Esophagus muscularis mucosa (tissue), 4 donors: ENCODE data around the gene TRPM7. TPM values are rescaled to one million over a fixed set of nuclear protein-coding genes. Genes with fewer than 3 reads are reported as not detected.
A peak's percentile ranks its signal among the peaks of the same experiment; 100 is the strongest.

Source experiments
- DNase-seq: peaks from one replicate; pipeline ENCODE4 v3.0.0-alpha.2; 2017; ENCODE audit errors: extremely low spot score
- H3K27ac ChIP-seq, 4 donors: fragments of 200-600 bp; sonication (generic); replicated peaks in 1 of 4; 1 replicate in 3 of 4; 2 replicates in 1 of 4; pipeline ENCODE4 v1.5.1; 2016 to 2019; ENCODE audit warnings: mild to moderate bottlenecking in 1 of 4
- H3K27me3 ChIP-seq, 4 donors: fragments of 200-600 bp; sonication (generic); one replicate each; pipeline versions ENCODE4 v1.5.1 to v1.6.0; 2016 to 2019
- H3K36me3 ChIP-seq, 4 donors: fragments of 200-600 bp; sonication (generic); one replicate each; pipeline ENCODE4 v1.5.1; 2016 to 2019
- H3K4me1 ChIP-seq, 4 donors: fragments of 200-600 bp; sonication (generic); one replicate each; pipeline ENCODE4 v1.5.1; 2016 to 2019
- H3K4me3 ChIP-seq, 4 donors: fragments of 200-600 bp; sonication (generic); 1 replicate in 2 of 4; 2 replicates in 2 of 4; pipeline ENCODE4 v1.5.1; 2016 to 2019; ENCODE audit warnings: mild to moderate bottlenecking in 4 of 4, moderate library complexity in 1 of 4
- H3K9me3 ChIP-seq, 4 donors: fragments of 200-600 bp; sonication (generic); 1 replicate in 3 of 4; 2 replicates in 1 of 4; pipeline ENCODE4 v1.5.1; 2016 to 2019
- EP300 ChIP-seq: sonication (generic); formaldehyde crosslinking; IDR thresholded peaks from one replicate; pipeline ENCODE4 v1.6.1; 2017; ENCODE audit warnings: antibody characterized with exemption
- POLR2A ChIP-seq: fragments of 450-650 bp; IDR thresholded peaks from one replicate; pipeline ENCODE4 v1.6.1; 2017; ENCODE audit warnings: antibody characterized with exemption, moderate library complexity, mild to moderate bottlenecking, low read depth
- POLR2AphosphoS5 ChIP-seq, 2 donors: sonication (generic); formaldehyde crosslinking; IDR thresholded peaks; one replicate each; pipeline ENCODE4 v1.6.1; 2017; ENCODE audit warnings: antibody characterized with exemption in 2 of 2
- WGBS: methylation state at CpG from one replicate; pipeline ENCODE4 v1.1.5; 2018; 5-methylcytosine and 5-hydroxymethylcytosine counted together
- intact Hi-C: fragments of 100-400 bp; cut with DNase I; formaldehyde crosslinking; loops from one replicate; pipeline ENCODE4 v1.15.1; 2023
- total RNA-seq, 4 donors: library from RNA; depleted of rRNA; stranded (reverse); fragments of >200 nt; gene quantifications; one replicate each; pipeline versions ENCODE4 v1.1.0 to v1.2.1, GENCODE V29; 2016
- TF ChIP-seq, protein P1 (sequence below), 3 experiments: fragments of 200-600 bp in 2 of 3; fragments of 450-650 bp in 1 of 3; sonication (generic) in 2 of 3; IDR thresholded peaks; one replicate each; pipeline ENCODE4 v1.5.1; 2017 to 2019; ENCODE audit warnings: antibody characterized with exemption in 3 of 3, mild to moderate bottlenecking in 2 of 3, moderate library complexity in 1 of 3

Gene TRPM7
- total RNA-seq, 4 donors from 2014 or later: 27.9 to 39.9 (median 33.9) TPM

DNA sequence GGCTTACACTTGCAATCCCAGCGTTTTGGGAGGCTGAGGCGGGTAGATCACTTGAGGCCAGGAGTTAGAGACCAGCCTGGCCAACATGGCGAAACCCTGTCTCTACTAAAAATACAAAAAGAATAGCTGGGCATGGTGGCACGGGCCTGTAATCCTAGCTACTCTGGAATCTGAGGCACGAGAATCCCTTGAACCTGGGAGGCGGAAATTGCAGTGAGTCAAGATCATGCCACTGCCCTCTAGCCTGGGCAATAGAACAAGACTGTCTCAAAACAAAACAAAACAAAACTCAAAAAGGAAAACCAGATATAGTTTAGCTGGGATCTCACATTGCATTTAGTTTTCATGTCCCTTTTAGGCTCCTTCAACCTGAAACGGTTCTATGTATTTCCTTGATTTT is 137.3 kb downstream of the TRPM7 start:
- Histone ChIP-seq H3K27ac (no peak overlapping the region), H3K4me1 (no peaks in the 10 kb centered on the region), H3K4me3 (no peak overlapping the region), H3K36me3 (no peaks in the 10 kb centered on the region), H3K9me3 (no peaks in the 10 kb centered on the region), H3K27me3 (no peaks in the 10 kb centered on the region)
- 90% methylated on average over 7 of the region's 7 CpGs for WGBS
- TF ChIP-seq POLR2A (no peak), EP300 (no peak), POLR2AphosphoS5 (IDR thresholded peaks at IDR 0.05) (no peak)
- TF ChIP-seq, protein P1, sequence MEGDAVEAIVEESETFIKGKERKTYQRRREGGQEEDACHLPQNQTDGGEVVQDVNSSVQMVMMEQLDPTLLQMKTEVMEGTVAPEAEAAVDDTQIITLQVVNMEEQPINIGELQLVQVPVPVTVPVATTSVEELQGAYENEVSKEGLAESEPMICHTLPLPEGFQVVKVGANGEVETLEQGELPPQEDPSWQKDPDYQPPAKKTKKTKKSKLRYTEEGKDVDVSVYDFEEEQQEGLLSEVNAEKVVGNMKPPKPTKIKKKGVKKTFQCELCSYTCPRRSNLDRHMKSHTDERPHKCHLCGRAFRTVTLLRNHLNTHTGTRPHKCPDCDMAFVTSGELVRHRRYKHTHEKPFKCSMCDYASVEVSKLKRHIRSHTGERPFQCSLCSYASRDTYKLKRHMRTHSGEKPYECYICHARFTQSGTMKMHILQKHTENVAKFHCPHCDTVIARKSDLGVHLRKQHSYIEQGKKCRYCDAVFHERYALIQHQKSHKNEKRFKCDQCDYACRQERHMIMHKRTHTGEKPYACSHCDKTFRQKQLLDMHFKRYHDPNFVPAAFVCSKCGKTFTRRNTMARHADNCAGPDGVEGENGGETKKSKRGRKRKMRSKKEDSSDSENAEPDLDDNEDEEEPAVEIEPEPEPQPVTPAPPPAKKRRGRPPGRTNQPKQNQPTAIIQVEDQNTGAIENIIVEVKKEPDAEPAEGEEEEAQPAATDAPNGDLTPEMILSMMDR (IDR thresholded peaks at IDR 0.05): no peak
- intact Hi-C loops: no loop called here
- no peak for DNase-seq

DNA sequence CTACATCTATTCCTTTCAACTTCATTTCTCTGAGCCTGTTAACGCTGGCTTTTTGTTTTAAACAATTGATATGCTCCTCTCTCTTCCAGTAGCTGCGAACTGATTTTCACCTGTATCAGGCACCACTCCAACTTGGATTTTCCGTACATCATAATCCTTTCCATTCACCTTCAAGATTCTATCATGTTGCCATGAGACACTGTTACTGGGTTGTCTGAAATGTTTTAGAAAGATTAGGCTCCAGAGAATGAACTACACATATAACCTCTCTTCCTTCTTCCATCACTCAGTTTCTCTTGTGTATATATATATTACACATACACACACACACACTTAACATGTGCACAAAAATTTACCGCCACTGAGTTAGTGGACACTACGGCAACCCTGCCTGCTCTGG is 140.0 kb downstream of the TRPM7 start, which contains the start of gene USP50:
USP50 (minus strand) TSS at position 101 of the 400 bp plus-strand sequence. CDS start 141 bp downstream, outside the sequence.
- intact Hi-C loops: no loop called here
- DNase-seq: no peak
- H3K27me3 ChIP-seq: peaks cover 0 to 6% (median 0%) of the 10 kb centered on the region in 4 donors
- no peak within 1 kb of the TSS for H3K27ac ChIP-seq
- no peaks in the 10 kb centered on the region for H3K36me3 ChIP-seq
- TF ChIP-seq POLR2AphosphoS5 (IDR thresholded peaks at IDR 0.05) (no peak), EP300 (no peak), POLR2A (no peak)
- TF ChIP-seq, protein P1 (IDR thresholded peaks at IDR 0.05): no peak
- no peaks in the 10 kb centered on the region for H3K4me1 ChIP-seq
- no peak within 1 kb of the TSS for H3K4me3 ChIP-seq
- whole genome bisulfite sequencing: 78% methylated on average over 5 of the region's 5 CpGs
- H3K9me3 ChIP-seq: no peaks in the 10 kb centered on the region

DNA sequence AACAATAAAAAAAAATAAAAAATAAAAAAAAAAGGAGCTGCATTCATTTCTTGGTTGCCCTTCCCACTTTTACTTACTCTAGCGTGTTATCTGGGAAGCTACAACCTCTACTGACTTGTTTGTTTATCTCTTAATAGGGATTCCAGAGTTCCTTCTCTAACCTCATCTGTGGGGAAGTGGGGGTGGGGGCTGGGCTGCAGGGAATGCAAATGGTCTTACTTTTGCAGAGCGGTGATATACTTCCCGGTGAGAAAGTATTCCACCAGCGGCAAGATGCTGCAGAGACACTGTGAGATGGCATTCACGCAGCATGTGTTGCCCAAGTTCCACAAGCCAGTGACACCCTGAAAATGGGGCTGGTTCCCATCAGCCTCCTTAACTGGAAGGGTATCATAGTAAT is 142.2 kb downstream of the TRPM7 start:
- Histone ChIP-seq H3K27me3 (peaks cover 0 to 6% (median 0%) of the 10 kb centered on the region in 4 donors), H3K4me1 (no peaks in the 10 kb centered on the region), H3K27ac (no peak overlapping the region), H3K4me3 (no peak overlapping the region), H3K9me3 (no peaks in the 10 kb centered on the region), H3K36me3 (no peaks in the 10 kb centered on the region)
- peak; percentile 70 for DNase-seq
- 76% methylated on average over 5 of the region's 5 CpGs for WGBS
- intact Hi-C loops: no loop called here
- TF ChIP-seq POLR2A: no peak

DNA sequence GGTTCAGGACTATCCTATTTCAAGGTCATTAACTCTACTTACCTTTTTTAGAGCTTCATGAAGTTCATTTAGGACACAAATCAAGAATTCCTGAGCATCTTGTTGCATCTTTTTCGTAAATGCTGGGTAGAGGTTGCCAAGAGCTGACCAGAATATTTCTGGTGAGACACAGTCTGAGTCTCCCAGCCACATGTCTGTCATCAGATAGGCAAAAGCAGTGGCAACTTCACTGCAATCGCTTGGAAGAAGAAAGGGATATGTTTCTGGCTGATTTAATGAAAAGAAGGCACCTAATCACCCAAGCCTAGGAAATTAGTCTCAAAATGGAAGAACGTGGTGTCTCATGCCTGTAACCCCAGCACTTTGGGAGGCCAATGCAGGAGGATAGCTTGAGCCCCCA is 143.0 kb downstream of the TRPM7 start:
- no peaks in the 10 kb centered on the region for H3K36me3 ChIP-seq
- WGBS: 92% methylated on average over 3 of the region's 3 CpGs
- TF ChIP-seq POLR2A (no peak), EP300 (no peak), POLR2AphosphoS5 (IDR thresholded peaks at IDR 0.05) (no peak)
- TF ChIP-seq, protein P1 (IDR thresholded peaks at IDR 0.05): no peak
- DNase-seq: peak; percentile 64
- no peaks in the 10 kb centered on the region for H3K9me3 ChIP-seq
- no peaks in the 10 kb centered on the region for H3K4me1 ChIP-seq
- peaks cover 0 to 6% (median 0%) of the 10 kb centered on the region in 4 donors for H3K27me3 ChIP-seq
- no peak overlapping the region for H3K4me3 ChIP-seq
- no peak overlapping the region for H3K27ac ChIP-seq
- intact Hi-C loops: no loop called here

DNA sequence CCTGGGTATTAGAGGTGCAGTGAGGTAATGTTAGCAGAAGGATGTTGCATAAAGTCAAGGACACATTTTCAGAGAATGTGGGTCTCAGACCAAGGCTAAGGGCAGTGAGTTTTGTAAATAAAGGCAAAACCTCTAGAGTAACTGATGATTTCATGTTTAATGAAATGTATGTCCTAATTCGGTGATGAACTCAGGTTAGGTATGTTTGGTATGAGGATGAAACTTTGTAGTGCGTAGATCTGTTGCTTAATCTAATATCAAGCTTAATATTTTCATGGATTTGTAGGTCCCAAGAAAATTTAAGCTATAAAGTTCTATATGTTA is 143.7 kb downstream of the TRPM7 start:
- no peak for TF ChIP-seq POLR2AphosphoS5 (IDR thresholded peaks at IDR 0.05)
- TF ChIP-seq EP300: no peak
- TF ChIP-seq, protein P1 (IDR thresholded peaks at IDR 0.05): no peak
- no peak for TF ChIP-seq POLR2A
- DNase-seq: no peak
- H3K4me3 ChIP-seq: no peak overlapping the region
- peaks cover 0 to 6% (median 0%) of the 10 kb centered on the region in 4 donors for H3K27me3 ChIP-seq
- H3K27ac ChIP-seq: no peak overlapping the region
- intact Hi-C loops: no loop called here
- H3K4me1 ChIP-seq: no peaks in the 10 kb centered on the region
- no peaks in the 10 kb centered on the region for H3K9me3 ChIP-seq
- WGBS: 71% methylated on average over 2 of the region's 2 CpGs
- H3K36me3 ChIP-seq: no peaks in the 10 kb centered on the region
